SK-N-SH (cell line): ENCODE results near the gene SERPINE1. TPM values are rescaled to one million over a fixed set of nuclear protein-coding genes. Genes with fewer than 3 reads are reported as not detected.

ENCODE experiments used
- CTCF ChIA-PET: fragments of 300-600, 350-600 bp; formaldehyde crosslinking; extraction: SDS; loops from one replicate; lab custom pipeline; 2021; lab: Yijun Ruan, JAX
- POLR2A ChIA-PET: fragments of 350-600 bp; sonication (Branson Sonifier 250); formaldehyde crosslinking; extraction: SDS; loops from one replicate; lab custom pipeline; 2020; ENCODE audit warnings: antibody characterized with exemption, inconsistent platforms; lab: Yijun Ruan, JAX
- DNase-seq: peaks from one replicate; pipeline ENCODE4 v3.0.0; 2012
- H2AFZ ChIP-seq: fragments of 200-600 bp; sonication (generic); 2 replicates; pipeline ENCODE4 v1.8.1; 2016; ENCODE audit warnings: antibody characterized with exemption, mild to moderate bottlenecking, low read depth
- H3F3A ChIP-seq: fragments of 200-600 bp; sonication (generic); replicated peaks from 2 replicates; pipeline ENCODE3; 2016; ENCODE audit warnings: antibody characterized with exemption, mild to moderate bottlenecking; ENCODE audit not compliant: insufficient read depth
- H3K27ac ChIP-seq, 2 experiments: fragments of 200-500 bp in 1 of 2; fragments of 200-600 bp in 1 of 2; sonication (Bioruptor generic) in 1 of 2; sonication (generic), shearing (Covaris generic) in 1 of 2; 2 replicates each; pipeline versions ENCODE4 v1.5.1 to v1.6.1; 2014 to 2016; ENCODE audit warnings: low read depth in 2 of 2, inconsistent platforms in 1 of 2, low read length in 1 of 2, mild to moderate bottlenecking in 1 of 2, mixed read lengths in 1 of 2
- H3K27me3 ChIP-seq: fragments of 200-600 bp; sonication (generic), shearing (Covaris generic); 2 replicates; pipeline ENCODE4 v1.6.1; 2016; ENCODE audit warnings: mixed run types; ENCODE audit not compliant: insufficient read depth
- H3K36me3 ChIP-seq, 2 experiments: fragments of 200-500 bp in 1 of 2; fragments of 200-600 bp in 1 of 2; sonication (Bioruptor generic) in 1 of 2; sonication (generic) in 1 of 2; replicated peaks in 1 of 2; 2 replicates each; pipeline versions ENCODE3 to v1.5.1; 2014 to 2016; ENCODE audit warnings: low read length in 1 of 2, mild to moderate bottlenecking in 1 of 2; ENCODE audit not compliant: insufficient read depth in 2 of 2, control insufficient read depth in 1 of 2
- H3K4me1 ChIP-seq, 2 experiments: fragments of 200-500 bp in 1 of 2; fragments of 200-600 bp in 1 of 2; sonication (Bioruptor generic) in 1 of 2; sonication (generic), shearing (Covaris generic) in 1 of 2; 2 replicates each; pipeline versions ENCODE4 v1.5.1 to v1.6.1; 2014 to 2016; ENCODE audit warnings: low read depth in 1 of 2, low read length in 1 of 2, mixed run types in 1 of 2; ENCODE audit not compliant: insufficient read depth in 2 of 2, control insufficient read depth in 1 of 2
- H3K4me2 ChIP-seq: fragments of 200-600 bp; sonication (generic), shearing (Covaris generic); 2 replicates; pipeline ENCODE4 v1.6.1; 2017; ENCODE audit warnings: mixed run types
- H3K4me3 ChIP-seq, 2 experiments: fragments of 200-500 bp in 1 of 2; fragments of 200-600 bp in 1 of 2; sonication (Bioruptor generic) in 1 of 2; sonication (generic), shearing (Covaris generic) in 1 of 2; 2 replicates each; pipeline versions ENCODE4 v1.5.1 to v1.8.1; 2014 to 2016; ENCODE audit warnings: low read depth in 2 of 2, inconsistent platforms in 1 of 2, low read length in 1 of 2, mild to moderate bottlenecking in 1 of 2, mixed read lengths in 1 of 2, moderate library complexity in 1 of 2
- H3K79me2 ChIP-seq: fragments of 200-600 bp; sonication (generic); 2 replicates; pipeline ENCODE4 v1.8.1; 2017; ENCODE audit warnings: mild to moderate bottlenecking; ENCODE audit not compliant: insufficient read depth
- H3K9ac ChIP-seq: fragments of 200-600 bp; sonication (generic); 2 replicates; pipeline ENCODE4 v1.6.1; 2017; ENCODE audit warnings: mixed run types
- H3K9me2 ChIP-seq: fragments of 200-600 bp; sonication (generic); 2 replicates; pipeline ENCODE4 v1.6.1; 2017; ENCODE audit warnings: mixed run types
- H3K9me3 ChIP-seq: fragments of 200-600 bp; sonication (generic); 2 replicates; pipeline ENCODE4 v1.6.1; 2017; ENCODE audit warnings: mixed run types, mild to moderate bottlenecking, moderate library complexity
- H4K20me1 ChIP-seq: fragments of 200-600 bp; sonication (generic); 2 replicates; pipeline ENCODE4 v1.6.1; 2017; ENCODE audit warnings: mild to moderate bottlenecking, mixed run types; ENCODE audit not compliant: insufficient read depth
- CHD2 ChIP-seq: fragments of 150-350 bp; IDR thresholded peaks from 2 replicates; pipeline ENCODE4 v1.6.1; 2018; ENCODE audit warnings: low read length; ENCODE audit not compliant: partially characterized antibody
- ELF1 ChIP-seq: IDR thresholded peaks from 2 replicates; pipeline ENCODE4 v1.4.0; 2012
- EZH2phosphoT487 ChIP-seq: fragments of 200-600 bp; sonication (generic); IDR thresholded peaks from 2 replicates; pipeline ENCODE4 v1.6.1; 2017; ENCODE audit warnings: low read depth, mixed run types, mild to moderate bottlenecking, antibody characterized with exemption, moderate library complexity, borderline replicate concordance
- NFIC ChIP-seq: IDR thresholded peaks from 2 replicates; pipeline ENCODE4 v1.4.0; 2012; ENCODE audit warnings: borderline replicate concordance
- POLR2AphosphoS5 ChIP-seq: IDR thresholded peaks from 2 replicates; pipeline ENCODE4 v1.6.1; 2012; ENCODE audit warnings: low read depth, low read length
- RXRA ChIP-seq: IDR thresholded peaks from 2 replicates; pipeline ENCODE4 v1.4.0; 2012; ENCODE audit warnings: low read depth, mild to moderate bottlenecking, borderline replicate concordance
- SIN3A ChIP-seq: IDR thresholded peaks from 2 replicates; pipeline ENCODE4 v1.6.1; 2012; ENCODE audit warnings: low read depth, mild to moderate bottlenecking, low read length, moderate library complexity, borderline replicate concordance
- SMC3 ChIP-seq: IDR thresholded peaks from 2 replicates; pipeline ENCODE4 v1.6.1; 2012; ENCODE audit warnings: low read depth, low read length, improper control_type of control experiment
- TAF1 ChIP-seq: IDR thresholded peaks from 2 replicates; pipeline ENCODE4 v1.6.1; 2012; ENCODE audit warnings: low read depth, mild to moderate bottlenecking, low read length, moderate library complexity, borderline replicate concordance
- WGBS: methylation state at CpG from one replicate; pipeline ENCODE4 v1.1.6; 2017; ENCODE audit warnings: low lambda C conversion rate; 5-methylcytosine and 5-hydroxymethylcytosine counted together
- polyA plus RNA-seq, 3 experiments: library from polyadenylated mRNA; depleted of rRNA; stranded (reverse); fragments of >200 nt; gene quantifications; 2 replicates each; pipeline ENCODE4 v1.2.3, GENCODE V29; 2012
- TF ChIP-seq, protein P1 (sequence below): IDR thresholded peaks from 2 replicates; pipeline ENCODE4 v1.4.0; 2012; ENCODE audit warnings: low read depth, borderline replicate concordance
- TF ChIP-seq, protein P2 (sequence below): fragments of 150-350 bp; IDR thresholded peaks from 2 replicates; pipeline ENCODE4 v1.6.1; 2016; ENCODE audit warnings: mild to moderate bottlenecking, low read depth, low read length
- TF ChIP-seq, protein P3 (sequence below): IDR thresholded peaks from 2 replicates; pipeline ENCODE4 v1.6.1; 2012; ENCODE audit warnings: mild to moderate bottlenecking, low read depth, low read length, moderate library complexity
- TF ChIP-seq, protein P4 (sequence below): fragments of 150-350 bp; IDR thresholded peaks from 2 replicates; pipeline ENCODE4 v1.6.1; 2017; ENCODE audit warnings: antibody characterized with exemption, low read length, low read depth, borderline replicate concordance

The SERPINE1 gene
- polyA plus RNA-seq, 1 of the 3 experiments (the other 2 are of a cell fraction): 4,174 TPM

DNA sequence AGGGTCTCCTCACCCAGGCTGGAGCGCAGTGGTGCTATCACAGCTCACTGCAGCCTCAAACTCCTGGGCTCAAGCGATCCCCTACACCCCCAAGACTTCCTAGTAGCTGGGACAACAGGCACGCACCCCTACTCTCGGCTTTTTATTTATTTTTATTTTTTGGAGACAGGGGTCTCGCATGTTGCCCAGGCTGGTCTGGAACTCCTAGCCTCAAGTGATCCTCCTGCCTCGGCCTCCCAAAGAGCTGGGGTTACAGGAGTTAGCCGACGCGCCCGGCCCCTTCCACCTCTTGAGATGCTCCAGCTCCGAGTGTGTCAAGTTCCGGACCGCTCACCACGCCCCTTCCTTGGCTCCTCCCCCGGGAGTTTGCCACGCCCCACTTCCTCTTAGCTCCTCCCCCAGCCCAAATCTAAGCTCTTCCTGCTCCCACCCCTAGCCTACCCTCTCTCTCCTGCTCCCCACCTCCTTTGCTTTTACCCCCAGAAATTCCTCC, 46.9 kb downstream of the SERPINE1 start:
- H2AFZ ChIP-seq: no peak overlapping the region
- no peaks in the 10 kb centered on the region for H4K20me1 ChIP-seq
- 76% methylated on average over 16 of the region's 16 CpGs for WGBS
- DNase-seq: peak; percentile 80
- no peaks in the 10 kb centered on the region for H3K79me2 ChIP-seq
- peaks cover 7% of the 10 kb centered on the region for H3F3A ChIP-seq
- H3K36me3 ChIP-seq: no peaks in the 10 kb centered on the region
- no peaks in the 10 kb centered on the region for H3K9me2 ChIP-seq
- H3K4me2 ChIP-seq: no peak overlapping the region
- peaks cover 11% of the 10 kb centered on the region; the same call in 1 of the 2 replicates for H3K27me3 ChIP-seq
- H3K4me3 ChIP-seq: no peak overlapping the region
- no peaks in the 10 kb centered on the region for H3K9me3 ChIP-seq
- CTCF ChIA-PET: interaction anchor here (1.1 to 6.7 kb wide), 8 partner anchors 11 to 109 kb away, joined by 3 to 43 read pairs (median 5); partner anchors contain the start of gene FIS1
- POLR2A ChIA-PET: interaction anchor here (0.6 to 2.0 kb wide), 3 partner anchors 8 to 567 kb away, joined by 3 to 8 read pairs (median 4); partner anchors contain the start of gene VGF
- TF ChIP-seq, protein P1, sequence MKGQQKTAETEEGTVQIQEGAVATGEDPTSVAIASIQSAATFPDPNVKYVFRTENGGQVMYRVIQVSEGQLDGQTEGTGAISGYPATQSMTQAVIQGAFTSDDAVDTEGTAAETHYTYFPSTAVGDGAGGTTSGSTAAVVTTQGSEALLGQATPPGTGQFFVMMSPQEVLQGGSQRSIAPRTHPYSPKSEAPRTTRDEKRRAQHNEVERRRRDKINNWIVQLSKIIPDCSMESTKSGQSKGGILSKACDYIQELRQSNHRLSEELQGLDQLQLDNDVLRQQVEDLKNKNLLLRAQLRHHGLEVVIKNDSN: no peak
- TF ChIP-seq, protein P2, sequence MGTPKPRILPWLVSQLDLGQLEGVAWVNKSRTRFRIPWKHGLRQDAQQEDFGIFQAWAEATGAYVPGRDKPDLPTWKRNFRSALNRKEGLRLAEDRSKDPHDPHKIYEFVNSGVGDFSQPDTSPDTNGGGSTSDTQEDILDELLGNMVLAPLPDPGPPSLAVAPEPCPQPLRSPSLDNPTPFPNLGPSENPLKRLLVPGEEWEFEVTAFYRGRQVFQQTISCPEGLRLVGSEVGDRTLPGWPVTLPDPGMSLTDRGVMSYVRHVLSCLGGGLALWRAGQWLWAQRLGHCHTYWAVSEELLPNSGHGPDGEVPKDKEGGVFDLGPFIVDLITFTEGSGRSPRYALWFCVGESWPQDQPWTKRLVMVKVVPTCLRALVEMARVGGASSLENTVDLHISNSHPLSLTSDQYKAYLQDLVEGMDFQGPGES: no peak
- no peak for TF ChIP-seq TAF1
- H3K27ac ChIP-seq: no peak overlapping the region
- no peak overlapping the region for H3K9ac ChIP-seq
- H3K4me1 ChIP-seq: peaks cover 8 to 22% of the 10 kb centered on the region in 2 experiments; a peak in 3 of 4 replicates

DNA sequence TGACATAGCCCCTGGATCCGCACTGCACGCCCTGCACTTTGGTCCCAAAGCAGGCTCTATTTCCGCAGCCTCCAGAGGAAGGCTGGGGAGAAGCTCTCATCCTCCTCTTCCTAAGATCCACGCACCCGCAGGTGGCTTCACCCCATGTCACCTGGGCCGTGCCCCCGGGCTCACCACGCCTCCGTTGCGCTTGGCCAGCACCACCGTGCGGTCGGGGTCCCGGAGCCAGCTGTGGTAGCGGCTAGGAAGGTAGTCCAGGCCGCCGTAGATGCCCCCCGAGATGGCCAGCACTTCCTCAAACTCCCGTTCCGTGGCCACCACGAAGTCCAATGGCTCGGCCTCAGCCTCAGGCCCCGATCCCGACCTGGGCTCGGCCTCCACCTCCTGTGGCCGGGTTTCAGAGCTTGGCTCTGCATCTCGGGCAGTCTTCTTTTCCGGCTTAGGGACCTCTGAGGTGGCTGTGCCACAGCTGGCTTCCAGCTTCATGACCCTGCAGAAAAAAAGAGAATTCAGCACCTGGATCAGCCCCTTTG, 47.5 kb downstream of the SERPINE1 start:
- ChIA-PET CTCF (interaction anchor here (1.1 to 6.7 kb wide), 7 partner anchors 12 to 108 kb away, joined by 4 to 43 read pairs (median 5); partner anchors contain the start of gene FIS1), POLR2A (interaction anchor here (0.6 to 2.0 kb wide), 3 partner anchors 9 to 566 kb away, joined by 3 to 8 read pairs (median 4); partner anchors contain the start of gene VGF)
- no peaks in the 10 kb centered on the region for H3K9me2 ChIP-seq
- H3K27ac ChIP-seq: no peak overlapping the region
- peaks cover 2 to 20% of the 10 kb centered on the region in 2 experiments; a peak in 3 of 4 replicates for H3K4me1 ChIP-seq
- no peak overlapping the region for H2AFZ ChIP-seq
- H3K9ac ChIP-seq: no peak overlapping the region
- peak; percentile 16 for DNase-seq
- no peak overlapping the region for H3K4me2 ChIP-seq
- H3K36me3 ChIP-seq: no peaks in the 10 kb centered on the region
- peaks cover 14% of the 10 kb centered on the region; the same call in 1 of the 2 replicates for H3K27me3 ChIP-seq
- no peaks in the 10 kb centered on the region for H4K20me1 ChIP-seq
- H3K79me2 ChIP-seq: no peaks in the 10 kb centered on the region
- H3K4me3 ChIP-seq: no peak overlapping the region
- no peaks in the 10 kb centered on the region for H3K9me3 ChIP-seq
- H3F3A ChIP-seq: peaks cover 6% of the 10 kb centered on the region
- WGBS: 88% methylated on average over 27 of the region's 28 CpGs
- TF ChIP-seq RXRA (no peak), NFIC (no peak), EZH2phosphoT487 (no peak), SMC3 (no peak), ELF1 (no peak), CHD2 (no peak), POLR2AphosphoS5 (no peak), SIN3A (no peak)
- TF ChIP-seq, protein P3, sequence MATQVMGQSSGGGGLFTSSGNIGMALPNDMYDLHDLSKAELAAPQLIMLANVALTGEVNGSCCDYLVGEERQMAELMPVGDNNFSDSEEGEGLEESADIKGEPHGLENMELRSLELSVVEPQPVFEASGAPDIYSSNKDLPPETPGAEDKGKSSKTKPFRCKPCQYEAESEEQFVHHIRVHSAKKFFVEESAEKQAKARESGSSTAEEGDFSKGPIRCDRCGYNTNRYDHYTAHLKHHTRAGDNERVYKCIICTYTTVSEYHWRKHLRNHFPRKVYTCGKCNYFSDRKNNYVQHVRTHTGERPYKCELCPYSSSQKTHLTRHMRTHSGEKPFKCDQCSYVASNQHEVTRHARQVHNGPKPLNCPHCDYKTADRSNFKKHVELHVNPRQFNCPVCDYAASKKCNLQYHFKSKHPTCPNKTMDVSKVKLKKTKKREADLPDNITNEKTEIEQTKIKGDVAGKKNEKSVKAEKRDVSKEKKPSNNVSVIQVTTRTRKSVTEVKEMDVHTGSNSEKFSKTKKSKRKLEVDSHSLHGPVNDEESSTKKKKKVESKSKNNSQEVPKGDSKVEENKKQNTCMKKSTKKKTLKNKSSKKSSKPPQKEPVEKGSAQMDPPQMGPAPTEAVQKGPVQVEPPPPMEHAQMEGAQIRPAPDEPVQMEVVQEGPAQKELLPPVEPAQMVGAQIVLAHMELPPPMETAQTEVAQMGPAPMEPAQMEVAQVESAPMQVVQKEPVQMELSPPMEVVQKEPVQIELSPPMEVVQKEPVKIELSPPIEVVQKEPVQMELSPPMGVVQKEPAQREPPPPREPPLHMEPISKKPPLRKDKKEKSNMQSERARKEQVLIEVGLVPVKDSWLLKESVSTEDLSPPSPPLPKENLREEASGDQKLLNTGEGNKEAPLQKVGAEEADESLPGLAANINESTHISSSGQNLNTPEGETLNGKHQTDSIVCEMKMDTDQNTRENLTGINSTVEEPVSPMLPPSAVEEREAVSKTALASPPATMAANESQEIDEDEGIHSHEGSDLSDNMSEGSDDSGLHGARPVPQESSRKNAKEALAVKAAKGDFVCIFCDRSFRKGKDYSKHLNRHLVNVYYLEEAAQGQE: no peak
- TF ChIP-seq, protein P4, sequence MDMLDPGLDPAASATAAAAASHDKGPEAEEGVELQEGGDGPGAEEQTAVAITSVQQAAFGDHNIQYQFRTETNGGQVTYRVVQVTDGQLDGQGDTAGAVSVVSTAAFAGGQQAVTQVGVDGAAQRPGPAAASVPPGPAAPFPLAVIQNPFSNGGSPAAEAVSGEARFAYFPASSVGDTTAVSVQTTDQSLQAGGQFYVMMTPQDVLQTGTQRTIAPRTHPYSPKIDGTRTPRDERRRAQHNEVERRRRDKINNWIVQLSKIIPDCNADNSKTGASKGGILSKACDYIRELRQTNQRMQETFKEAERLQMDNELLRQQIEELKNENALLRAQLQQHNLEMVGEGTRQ: no peak
